Body of pancreas (tissue), 4 donors: ENCODE results near the gene ITPR2. TPM values are rescaled to one million over a fixed set of nuclear protein-coding genes. Genes with fewer than 3 reads are reported as not detected.

Experiments
- ATAC-seq: fragments of 150-250 bp; one replicate; pipeline ENCODE4 v1.9.1; 2016
- DNase-seq, 4 donors: peaks; one replicate each; pipeline ENCODE4 v3.0.0-alpha.2; 2019
- H3K27ac ChIP-seq, 4 donors: fragments of 200-600 bp; sonication (generic); 1 replicate in 3 of 4; 2 replicates in 1 of 4; pipeline versions ENCODE4 v1.5.1 to v1.6.1; 2016 to 2019; ENCODE audit warnings: mild to moderate bottlenecking in 1 of 4, mixed read lengths in 1 of 4, moderate library complexity in 1 of 4
- H3K27me3 ChIP-seq, 2 donors: fragments of 200-600 bp; sonication (generic); one replicate each; pipeline ENCODE4 v1.6.0; 2016; ENCODE audit warnings: mild to moderate bottlenecking in 1 of 2
- H3K36me3 ChIP-seq, 2 donors: fragments of 200-600 bp; sonication (generic); replicated peaks in 1 of 2; 2 replicates each; pipeline ENCODE4 v1.5.1; 2016; ENCODE audit warnings: low read depth in 2 of 2; ENCODE audit not compliant: insufficient read depth in 1 of 2
- H3K4me1 ChIP-seq: fragments of 200-600 bp; sonication (generic); one replicate; pipeline ENCODE4 v1.6.0; 2016
- H3K4me3 ChIP-seq, 2 donors: fragments of 200-600 bp; sonication (generic); 1 replicate in 1 of 2; 2 replicates in 1 of 2; pipeline ENCODE4 v1.5.1; 2016 to 2019
- H3K9me3 ChIP-seq, 3 donors: fragments of 200-600 bp; sonication (generic); 1 replicate in 2 of 3; 2 replicates in 1 of 3; pipeline ENCODE4 v1.5.1; 2016
- POLR2A ChIP-seq, 3 donors: fragments of 450-650 bp; IDR thresholded peaks; one replicate each; pipeline ENCODE4 v1.6.1; 2016; ENCODE audit warnings: antibody characterized with exemption in 3 of 3, mild to moderate bottlenecking in 2 of 3
- WGBS, 2 donors: methylation state at CpG; one replicate each; pipeline ENCODE4 v1.1.5; 2017; 5-methylcytosine and 5-hydroxymethylcytosine counted together
- intact Hi-C: fragments of 100-400 bp; cut with DNase I; formaldehyde crosslinking; loops from one replicate; pipeline ENCODE4 v1.15.1; 2023
- total RNA-seq, 2 donors: library from RNA; depleted of rRNA; stranded (reverse); fragments of >200 nt; gene quantifications; one replicate each; pipeline ENCODE4 v1.1.0, GENCODE V29; 2016
- TF ChIP-seq, protein P1 (sequence below), 7 experiments: fragments of 450-650 bp in 4 of 7; fragments of 200-600 bp in 3 of 7; sonication (generic) in 3 of 7; IDR thresholded peaks; one replicate each; pipeline ENCODE4 v1.5.1; 2016 to 2019; ENCODE audit warnings: antibody characterized with exemption in 7 of 7

Gene ITPR2
- total RNA-seq, 2 donors from 2014 or later, result 37.4 to 92.9 TPM

- Histone ChIP-seq H3K4me3 (no peak overlapping the region), H3K4me1 (no peaks in the 10 kb centered on the region), H3K9me3 (no peaks in the 10 kb centered on the region), H3K27ac (no peak overlapping the region), H3K36me3 (no peaks in the 10 kb centered on the region), H3K27me3 (no peaks in the 10 kb centered on the region)
- no peak for ATAC-seq
- TF ChIP-seq, protein P1, sequence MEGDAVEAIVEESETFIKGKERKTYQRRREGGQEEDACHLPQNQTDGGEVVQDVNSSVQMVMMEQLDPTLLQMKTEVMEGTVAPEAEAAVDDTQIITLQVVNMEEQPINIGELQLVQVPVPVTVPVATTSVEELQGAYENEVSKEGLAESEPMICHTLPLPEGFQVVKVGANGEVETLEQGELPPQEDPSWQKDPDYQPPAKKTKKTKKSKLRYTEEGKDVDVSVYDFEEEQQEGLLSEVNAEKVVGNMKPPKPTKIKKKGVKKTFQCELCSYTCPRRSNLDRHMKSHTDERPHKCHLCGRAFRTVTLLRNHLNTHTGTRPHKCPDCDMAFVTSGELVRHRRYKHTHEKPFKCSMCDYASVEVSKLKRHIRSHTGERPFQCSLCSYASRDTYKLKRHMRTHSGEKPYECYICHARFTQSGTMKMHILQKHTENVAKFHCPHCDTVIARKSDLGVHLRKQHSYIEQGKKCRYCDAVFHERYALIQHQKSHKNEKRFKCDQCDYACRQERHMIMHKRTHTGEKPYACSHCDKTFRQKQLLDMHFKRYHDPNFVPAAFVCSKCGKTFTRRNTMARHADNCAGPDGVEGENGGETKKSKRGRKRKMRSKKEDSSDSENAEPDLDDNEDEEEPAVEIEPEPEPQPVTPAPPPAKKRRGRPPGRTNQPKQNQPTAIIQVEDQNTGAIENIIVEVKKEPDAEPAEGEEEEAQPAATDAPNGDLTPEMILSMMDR (IDR thresholded peaks at IDR 0.05), result no peak
- TF ChIP-seq POLR2A (IDR thresholded peaks at IDR 0.05), result no peak
- intact Hi-C loops, result no loop called here
- DNase-seq, result no peak
Measured at GRCh38 chr12:26358651-26359050, 474.3 kb downstream of the ITPR2 start.

DNA sequence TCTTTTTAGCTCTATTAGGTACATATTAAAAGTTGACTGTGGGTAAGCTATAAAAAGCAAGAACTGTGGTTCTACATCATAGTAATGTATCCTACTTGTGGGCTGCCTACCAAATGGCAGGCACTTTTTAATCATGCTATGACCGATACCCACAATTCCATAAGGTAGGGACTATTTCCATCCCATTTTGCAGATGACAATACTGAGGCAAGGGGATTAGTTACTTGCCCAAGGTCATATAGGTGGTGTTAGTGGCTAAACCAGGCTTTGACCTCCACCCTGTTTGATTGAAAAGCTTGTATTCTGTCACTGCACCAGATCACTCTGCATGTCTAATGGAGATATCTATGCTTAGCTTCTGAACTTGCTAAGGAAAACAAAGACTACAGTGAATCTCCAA is 485.7 kb downstream of the ITPR2 start:
- Histone ChIP-seq H3K9me3 (no peaks in the 10 kb centered on the region), H3K27ac (no peak overlapping the region), H3K27me3 (no peaks in the 10 kb centered on the region), H3K4me1 (no peaks in the 10 kb centered on the region), H3K4me3 (no peak overlapping the region), H3K36me3 (no peaks in the 10 kb centered on the region)
- DNase-seq (no peak), ATAC-seq (no peak)
- TF ChIP-seq POLR2A (IDR thresholded peaks at IDR 0.05), result no peak
- TF ChIP-seq, protein P1 (IDR thresholded peaks at IDR 0.05), result no peak
- intact Hi-C loops, result no loop called here
- 100% methylated on average over 1 of the region's 1 CpG for WGBS, 2 donors

DNA sequence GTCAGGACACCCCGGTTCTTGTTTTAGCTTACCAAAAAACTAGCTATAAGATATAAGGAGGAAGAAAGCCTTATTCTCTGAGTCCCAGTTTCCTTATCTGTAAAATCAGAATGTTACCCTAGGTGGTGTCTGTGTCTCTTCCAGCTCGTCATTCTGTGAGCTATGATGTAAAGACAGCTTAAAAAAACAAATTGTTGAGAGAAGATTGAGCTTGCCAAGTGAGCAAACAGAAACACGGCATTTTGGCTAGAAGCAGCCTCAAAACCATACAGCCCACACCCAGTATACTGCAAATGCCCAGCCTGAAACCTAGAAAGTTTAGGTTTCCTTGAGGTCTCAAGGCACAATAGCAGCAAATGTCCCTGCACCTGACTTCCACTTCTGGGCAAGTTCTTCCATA is 486.3 kb downstream of the ITPR2 start:
- no peak for ATAC-seq
- Histone ChIP-seq H3K36me3 (no peaks in the 10 kb centered on the region), H3K27me3 (no peaks in the 10 kb centered on the region), H3K4me3 (no peak overlapping the region), H3K27ac (no peak overlapping the region), H3K9me3 (no peaks in the 10 kb centered on the region), H3K4me1 (no peaks in the 10 kb centered on the region)
- no peak for TF ChIP-seq POLR2A (IDR thresholded peaks at IDR 0.05)
- TF ChIP-seq, protein P1 (IDR thresholded peaks at IDR 0.05), result no peak
- 43 to 50% methylated on average over 3 of the region's 3 CpGs for WGBS, 2 donors
- intact Hi-C loops, result no loop called here
- no peak for DNase-seq

GRCh38 chr12:26345471-26346003 is 487.5 kb downstream of the ITPR2 start:
- intact Hi-C loops, result no loop called here
- H3K9me3 ChIP-seq, result no peaks in the 10 kb centered on the region
- H3K4me1 ChIP-seq, result no peaks in the 10 kb centered on the region
- H3K27me3 ChIP-seq, result no peaks in the 10 kb centered on the region
- TF ChIP-seq, protein P1 (IDR thresholded peaks at IDR 0.05), result no peak
- TF ChIP-seq POLR2A (IDR thresholded peaks at IDR 0.05), result no peak
- no peaks in the 10 kb centered on the region for H3K36me3 ChIP-seq
- ATAC-seq, result no peak
- no peak for DNase-seq
- 73 to 96% methylated on average over 2 of the region's 2 CpGs for WGBS, 2 donors
- H3K27ac ChIP-seq, result no peak overlapping the region
- no peak overlapping the region for H3K4me3 ChIP-seq

DNA sequence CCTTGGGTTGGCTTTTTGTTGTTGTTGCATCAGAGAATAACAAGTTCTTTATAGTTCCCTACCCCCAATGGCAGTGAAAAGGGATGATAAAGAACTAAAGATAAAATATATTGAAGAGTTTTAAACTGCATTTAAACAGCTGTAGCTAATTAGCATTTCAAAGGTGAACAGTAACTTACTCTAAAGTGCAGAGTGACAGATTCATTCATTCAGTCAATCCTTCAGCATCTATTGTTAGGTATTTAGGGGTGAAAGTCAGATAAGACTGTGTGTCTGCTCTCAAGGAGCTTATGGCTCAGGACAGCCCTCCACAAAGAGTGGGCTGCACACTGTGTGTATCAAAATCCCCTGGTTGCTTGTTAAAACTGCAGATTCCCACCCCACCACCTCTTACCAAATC is 491.5 kb downstream of the ITPR2 start:
- intact Hi-C loops, result no loop called here
- Histone ChIP-seq H3K36me3 (no peaks in the 10 kb centered on the region), H3K27me3 (no peaks in the 10 kb centered on the region), H3K4me1 (no peaks in the 10 kb centered on the region), H3K4me3 (no peak overlapping the region), H3K27ac (no peak overlapping the region), H3K9me3 (no peaks in the 10 kb centered on the region)
- no peak for TF ChIP-seq POLR2A (IDR thresholded peaks at IDR 0.05)
- TF ChIP-seq, protein P1 (IDR thresholded peaks at IDR 0.05), result no peak
- ATAC-seq (no peak), DNase-seq (no peak)
